ENCODE measurements around the gene EIF2S2.

DNA sequence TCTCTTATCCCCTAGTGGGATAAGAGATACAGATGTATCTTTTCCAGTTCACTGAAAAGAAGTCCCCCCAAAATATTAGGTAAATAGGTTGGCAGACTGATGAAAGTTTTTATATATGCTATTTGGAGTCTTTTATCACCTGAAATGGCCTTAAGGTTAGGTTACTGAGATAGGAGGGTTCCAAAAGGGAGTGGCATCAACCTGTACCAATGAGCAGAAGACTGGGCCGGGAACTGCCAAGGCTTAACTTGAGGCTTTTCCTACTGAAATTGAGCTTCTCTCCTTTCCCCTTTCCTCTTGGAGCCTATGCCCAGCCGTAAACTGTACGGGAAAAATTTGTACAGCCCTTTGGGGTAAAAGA is 42.0 kb downstream of the EIF2S2 start:
- no peak; the same call in 1 of the 2 replicates for TF ChIP-seq CTCF (conservative IDR thresholded peaks at IDR 0.05; ENCODE audit: low read depth, low read length)
- TF ChIP-seq EZH2 (IDR thresholded peaks at IDR 0.05; ENCODE audit: borderline replicate concordance, low read depth, low read length, poor library complexity, severe bottlenecking) = no peak
